K562 (cell line): ENCODE results near the gene RNF17. TPM values are rescaled to one million over a fixed set of nuclear protein-coding genes. Genes with fewer than 3 reads are reported as not detected.

Experiments used
- ADNP ChIP-seq: fragments of 200-800 bp; sonication (Bioruptor generic); IDR thresholded peaks from 2 replicates; pipeline ENCODE4 v1.6.1; 2016; ENCODE audit warnings: missing genetic modification characterization, missing compliant biosample characterization
- DPF2 ChIP-seq: fragments of 450-650 bp; IDR thresholded peaks from 2 replicates; pipeline ENCODE4 v1.6.1; 2016
- MAFF ChIP-seq: IDR thresholded peaks from 2 replicates; pipeline ENCODE4 v1.6.1; 2012; ENCODE audit warnings: low read length, improper control_type of control experiment
- RBM14 ChIP-seq: fragments of 200-400 bp; formaldehyde crosslinking; IDR thresholded peaks from 2 replicates; pipeline ENCODE4 v1.6.1; 2018; ENCODE audit warnings: low read depth, mild to moderate bottlenecking, low read length, moderate library complexity, borderline replicate concordance; ENCODE audit not compliant: insufficient read depth
- TAF9B ChIP-seq: fragments of 450-650 bp; IDR thresholded peaks from 2 replicates; pipeline ENCODE4 v1.6.1; 2018; ENCODE audit warnings: mild to moderate bottlenecking; ENCODE audit not compliant: partially characterized antibody
- TAL1 ChIP-seq: fragments of 450-650 bp; IDR thresholded peaks from 2 replicates; pipeline ENCODE4 v1.6.1; 2016; ENCODE audit warnings: mild to moderate bottlenecking
- ZNF57 ChIP-seq: fragments of 450-650 bp; formaldehyde crosslinking; IDR thresholded peaks from 2 replicates; pipeline ENCODE4 v1.4.0; 2020; ENCODE audit warnings: mild to moderate bottlenecking, moderate library complexity
- polyA plus RNA-seq, 8 experiments: library from polyadenylated mRNA; depleted of rRNA in 4 of 8; stranded (reverse) in 5 of 8; unstranded in 3 of 8; fragments of >200 nt; fragmentation: Nextera tagmentation in 2 of 8; fragmentation: Illumina TruSeq in 1 of 8; extraction: Ambion mirVana in 2 of 8; extraction: Trizol in 1 of 8; gene quantifications; 2 replicates each; pipeline versions ENCODE4 v1.2.1 to v1.2.3, GENCODE V29; 2011 to 2014; ENCODE audit warnings: inconsistent platforms in 1 of 8, missing spikeins in 1 of 8
- total RNA-seq, 7 experiments: library from RNA; depleted of rRNA in 6 of 7; stranded (reverse); fragments of >200 nt in 6 of 7; fragmentation: Illumina TruSeq in 2 of 7; extraction: Trizol in 2 of 7; gene quantifications; 2 replicates each; pipeline versions ENCODE4 v1.2.1 to v1.2.3, GENCODE V29; 2011 to 2021; ENCODE audit warnings: low replicate concordance in 1 of 7
- TF ChIP-seq, protein P1 (sequence below): fragments of 450-650 bp; IDR thresholded peaks from 2 replicates; pipeline ENCODE4 v1.6.1; 2016; ENCODE audit warnings: mild to moderate bottlenecking, moderate library complexity
- TF ChIP-seq, protein P2 (sequence below): sonication (generic); formaldehyde crosslinking; IDR thresholded peaks from 2 replicates; pipeline ENCODE4 v1.8.0; 2022; ENCODE audit warnings: mild to moderate bottlenecking, missing genetic modification reagents
- TF ChIP-seq, protein P3 (sequence below): fragments of 450-650 bp; formaldehyde crosslinking; IDR thresholded peaks from 2 replicates; pipeline ENCODE4 v1.4.0; 2020; ENCODE audit warnings: mild to moderate bottlenecking, mixed read lengths
- TF ChIP-seq, protein P4 (sequence below), 2 experiments: fragments of 450-650 bp in 1 of 2; sonication (generic) in 1 of 2; formaldehyde crosslinking in 1 of 2; IDR thresholded peaks in 1 of 2; conservative IDR thresholded peaks in 1 of 2; 2 replicates each; pipeline versions ENCODE4 v1.6.1 to v1.8.1; 2016 to 2023; ENCODE audit warnings: mild to moderate bottlenecking in 2 of 2, moderate library complexity in 2 of 2, inconsistent platforms in 1 of 2, missing genetic modification reagents in 1 of 2

RNF17 gene
- total and polyA plus RNA-seq, 9 of the 15 experiments (the other 6 are each of a cell fraction or from before 2014, with no cell fraction given) = 0.11 to 0.90 (median 0.58) TPM

DNA sequence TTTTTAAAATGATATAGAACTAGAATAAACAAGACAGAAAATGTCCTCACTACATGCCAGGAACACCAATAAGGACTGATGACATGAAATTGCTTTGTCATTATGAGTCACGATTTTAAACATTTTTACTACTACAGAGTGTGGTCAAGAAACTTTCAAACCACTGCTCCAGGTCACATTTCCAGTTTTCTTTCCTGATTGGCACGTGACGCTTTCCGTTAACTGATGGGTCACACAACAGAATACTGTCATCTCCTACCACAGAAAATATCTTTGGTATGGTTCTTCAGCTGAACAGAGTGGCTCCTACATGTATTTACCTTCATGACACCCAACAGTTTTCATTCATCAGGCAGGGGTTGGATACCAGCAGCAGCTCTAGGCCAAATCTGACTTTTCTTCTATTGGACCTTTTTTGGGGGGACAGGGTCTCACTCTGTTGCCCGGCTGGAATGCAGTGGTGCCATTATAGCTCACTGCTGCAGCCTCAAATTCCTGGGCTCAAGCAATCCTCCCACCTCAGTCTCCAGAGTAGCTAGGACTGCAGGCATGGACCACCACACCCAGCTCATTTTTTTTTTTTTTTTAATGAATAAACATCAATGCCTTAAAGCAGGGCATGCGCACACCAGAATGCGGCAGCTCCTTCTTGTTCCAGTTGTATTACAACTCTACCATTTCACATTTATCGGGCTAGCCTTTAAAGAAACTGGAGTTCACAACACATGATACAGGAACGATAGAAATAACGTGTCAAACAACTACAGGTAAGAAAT, 147.4 kb downstream of the RNF17 start (continued):
- TF ChIP-seq, protein P1, sequence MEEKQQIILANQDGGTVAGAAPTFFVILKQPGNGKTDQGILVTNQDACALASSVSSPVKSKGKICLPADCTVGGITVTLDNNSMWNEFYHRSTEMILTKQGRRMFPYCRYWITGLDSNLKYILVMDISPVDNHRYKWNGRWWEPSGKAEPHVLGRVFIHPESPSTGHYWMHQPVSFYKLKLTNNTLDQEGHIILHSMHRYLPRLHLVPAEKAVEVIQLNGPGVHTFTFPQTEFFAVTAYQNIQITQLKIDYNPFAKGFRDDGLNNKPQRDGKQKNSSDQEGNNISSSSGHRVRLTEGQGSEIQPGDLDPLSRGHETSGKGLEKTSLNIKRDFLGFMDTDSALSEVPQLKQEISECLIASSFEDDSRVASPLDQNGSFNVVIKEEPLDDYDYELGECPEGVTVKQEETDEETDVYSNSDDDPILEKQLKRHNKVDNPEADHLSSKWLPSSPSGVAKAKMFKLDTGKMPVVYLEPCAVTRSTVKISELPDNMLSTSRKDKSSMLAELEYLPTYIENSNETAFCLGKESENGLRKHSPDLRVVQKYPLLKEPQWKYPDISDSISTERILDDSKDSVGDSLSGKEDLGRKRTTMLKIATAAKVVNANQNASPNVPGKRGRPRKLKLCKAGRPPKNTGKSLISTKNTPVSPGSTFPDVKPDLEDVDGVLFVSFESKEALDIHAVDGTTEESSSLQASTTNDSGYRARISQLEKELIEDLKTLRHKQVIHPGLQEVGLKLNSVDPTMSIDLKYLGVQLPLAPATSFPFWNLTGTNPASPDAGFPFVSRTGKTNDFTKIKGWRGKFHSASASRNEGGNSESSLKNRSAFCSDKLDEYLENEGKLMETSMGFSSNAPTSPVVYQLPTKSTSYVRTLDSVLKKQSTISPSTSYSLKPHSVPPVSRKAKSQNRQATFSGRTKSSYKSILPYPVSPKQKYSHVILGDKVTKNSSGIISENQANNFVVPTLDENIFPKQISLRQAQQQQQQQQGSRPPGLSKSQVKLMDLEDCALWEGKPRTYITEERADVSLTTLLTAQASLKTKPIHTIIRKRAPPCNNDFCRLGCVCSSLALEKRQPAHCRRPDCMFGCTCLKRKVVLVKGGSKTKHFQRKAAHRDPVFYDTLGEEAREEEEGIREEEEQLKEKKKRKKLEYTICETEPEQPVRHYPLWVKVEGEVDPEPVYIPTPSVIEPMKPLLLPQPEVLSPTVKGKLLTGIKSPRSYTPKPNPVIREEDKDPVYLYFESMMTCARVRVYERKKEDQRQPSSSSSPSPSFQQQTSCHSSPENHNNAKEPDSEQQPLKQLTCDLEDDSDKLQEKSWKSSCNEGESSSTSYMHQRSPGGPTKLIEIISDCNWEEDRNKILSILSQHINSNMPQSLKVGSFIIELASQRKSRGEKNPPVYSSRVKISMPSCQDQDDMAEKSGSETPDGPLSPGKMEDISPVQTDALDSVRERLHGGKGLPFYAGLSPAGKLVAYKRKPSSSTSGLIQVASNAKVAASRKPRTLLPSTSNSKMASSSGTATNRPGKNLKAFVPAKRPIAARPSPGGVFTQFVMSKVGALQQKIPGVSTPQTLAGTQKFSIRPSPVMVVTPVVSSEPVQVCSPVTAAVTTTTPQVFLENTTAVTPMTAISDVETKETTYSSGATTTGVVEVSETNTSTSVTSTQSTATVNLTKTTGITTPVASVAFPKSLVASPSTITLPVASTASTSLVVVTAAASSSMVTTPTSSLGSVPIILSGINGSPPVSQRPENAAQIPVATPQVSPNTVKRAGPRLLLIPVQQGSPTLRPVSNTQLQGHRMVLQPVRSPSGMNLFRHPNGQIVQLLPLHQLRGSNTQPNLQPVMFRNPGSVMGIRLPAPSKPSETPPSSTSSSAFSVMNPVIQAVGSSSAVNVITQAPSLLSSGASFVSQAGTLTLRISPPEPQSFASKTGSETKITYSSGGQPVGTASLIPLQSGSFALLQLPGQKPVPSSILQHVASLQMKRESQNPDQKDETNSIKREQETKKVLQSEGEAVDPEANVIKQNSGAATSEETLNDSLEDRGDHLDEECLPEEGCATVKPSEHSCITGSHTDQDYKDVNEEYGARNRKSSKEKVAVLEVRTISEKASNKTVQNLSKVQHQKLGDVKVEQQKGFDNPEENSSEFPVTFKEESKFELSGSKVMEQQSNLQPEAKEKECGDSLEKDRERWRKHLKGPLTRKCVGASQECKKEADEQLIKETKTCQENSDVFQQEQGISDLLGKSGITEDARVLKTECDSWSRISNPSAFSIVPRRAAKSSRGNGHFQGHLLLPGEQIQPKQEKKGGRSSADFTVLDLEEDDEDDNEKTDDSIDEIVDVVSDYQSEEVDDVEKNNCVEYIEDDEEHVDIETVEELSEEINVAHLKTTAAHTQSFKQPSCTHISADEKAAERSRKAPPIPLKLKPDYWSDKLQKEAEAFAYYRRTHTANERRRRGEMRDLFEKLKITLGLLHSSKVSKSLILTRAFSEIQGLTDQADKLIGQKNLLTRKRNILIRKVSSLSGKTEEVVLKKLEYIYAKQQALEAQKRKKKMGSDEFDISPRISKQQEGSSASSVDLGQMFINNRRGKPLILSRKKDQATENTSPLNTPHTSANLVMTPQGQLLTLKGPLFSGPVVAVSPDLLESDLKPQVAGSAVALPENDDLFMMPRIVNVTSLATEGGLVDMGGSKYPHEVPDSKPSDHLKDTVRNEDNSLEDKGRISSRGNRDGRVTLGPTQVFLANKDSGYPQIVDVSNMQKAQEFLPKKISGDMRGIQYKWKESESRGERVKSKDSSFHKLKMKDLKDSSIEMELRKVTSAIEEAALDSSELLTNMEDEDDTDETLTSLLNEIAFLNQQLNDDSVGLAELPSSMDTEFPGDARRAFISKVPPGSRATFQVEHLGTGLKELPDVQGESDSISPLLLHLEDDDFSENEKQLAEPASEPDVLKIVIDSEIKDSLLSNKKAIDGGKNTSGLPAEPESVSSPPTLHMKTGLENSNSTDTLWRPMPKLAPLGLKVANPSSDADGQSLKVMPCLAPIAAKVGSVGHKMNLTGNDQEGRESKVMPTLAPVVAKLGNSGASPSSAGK = peak; percentile 37; the same call in 1 of the 2 replicates
- TF ChIP-seq ADNP (tag) (no peak), DPF2 (peak; percentile 64; the same call in 1 of the 2 replicates), TAL1 (no peak), ZNF57 (CRISPR knock-in tag) (no peak), TAF9B (peak; percentile 17), MAFF (peak; percentile 76), RBM14 (no peak)
- TF ChIP-seq, protein P2, sequence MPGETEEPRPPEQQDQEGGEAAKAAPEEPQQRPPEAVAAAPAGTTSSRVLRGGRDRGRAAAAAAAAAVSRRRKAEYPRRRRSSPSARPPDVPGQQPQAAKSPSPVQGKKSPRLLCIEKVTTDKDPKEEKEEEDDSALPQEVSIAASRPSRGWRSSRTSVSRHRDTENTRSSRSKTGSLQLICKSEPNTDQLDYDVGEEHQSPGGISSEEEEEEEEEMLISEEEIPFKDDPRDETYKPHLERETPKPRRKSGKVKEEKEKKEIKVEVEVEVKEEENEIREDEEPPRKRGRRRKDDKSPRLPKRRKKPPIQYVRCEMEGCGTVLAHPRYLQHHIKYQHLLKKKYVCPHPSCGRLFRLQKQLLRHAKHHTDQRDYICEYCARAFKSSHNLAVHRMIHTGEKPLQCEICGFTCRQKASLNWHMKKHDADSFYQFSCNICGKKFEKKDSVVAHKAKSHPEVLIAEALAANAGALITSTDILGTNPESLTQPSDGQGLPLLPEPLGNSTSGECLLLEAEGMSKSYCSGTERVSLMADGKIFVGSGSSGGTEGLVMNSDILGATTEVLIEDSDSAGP (CRISPR knock-in tag) = no peak
- TF ChIP-seq, protein P3, sequence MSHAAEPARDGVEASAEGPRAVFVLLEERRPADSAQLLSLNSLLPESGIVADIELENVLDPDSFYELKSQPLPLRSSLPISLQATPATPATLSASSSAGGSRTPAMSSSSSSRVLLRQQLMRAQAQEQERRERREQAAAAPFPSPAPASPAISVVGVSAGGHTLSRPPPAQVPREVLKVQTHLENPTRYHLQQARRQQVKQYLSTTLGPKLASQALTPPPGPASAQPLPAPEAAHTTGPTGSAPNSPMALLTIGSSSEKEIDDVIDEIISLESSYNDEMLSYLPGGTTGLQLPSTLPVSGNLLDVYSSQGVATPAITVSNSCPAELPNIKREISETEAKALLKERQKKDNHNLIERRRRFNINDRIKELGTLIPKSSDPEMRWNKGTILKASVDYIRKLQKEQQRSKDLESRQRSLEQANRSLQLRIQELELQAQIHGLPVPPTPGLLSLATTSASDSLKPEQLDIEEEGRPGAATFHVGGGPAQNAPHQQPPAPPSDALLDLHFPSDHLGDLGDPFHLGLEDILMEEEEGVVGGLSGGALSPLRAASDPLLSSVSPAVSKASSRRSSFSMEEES (CRISPR knock-in tag) = peak; percentile 48
- TF ChIP-seq, protein P4, sequence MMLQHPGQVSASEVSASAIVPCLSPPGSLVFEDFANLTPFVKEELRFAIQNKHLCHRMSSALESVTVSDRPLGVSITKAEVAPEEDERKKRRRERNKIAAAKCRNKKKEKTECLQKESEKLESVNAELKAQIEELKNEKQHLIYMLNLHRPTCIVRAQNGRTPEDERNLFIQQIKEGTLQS (IDR thresholded peaks at IDR 0.05) = peak; percentile 84
- TF ChIP-seq, protein P4 (CRISPR knock-in tag; conservative IDR thresholded peaks at IDR 0.05) = no peak
